H1 (cell line): ENCODE data around the gene GFAP. TPM values are rescaled to one million over a fixed set of nuclear protein-coding genes. Genes with fewer than 3 reads are reported as not detected.

Experiments used
- ASH2L ChIP-seq: fragments of 200-600, 300-600 bp; sonication (generic); IDR thresholded peaks from one replicate; pipeline ENCODE4 v1.7.1; 2017; ENCODE audit warnings: low read length
- BCL11A ChIP-seq, 2 experiments: IDR thresholded peaks; one replicate each; pipeline ENCODE4 v1.6.1; 2011; ENCODE audit warnings: low read depth in 2 of 2, low read length in 2 of 2, mild to moderate bottlenecking in 2 of 2
- CBX5 ChIP-seq: fragments of 300-800, 300-1000 bp; sonication (generic); IDR thresholded peaks from 2 replicates; pipeline ENCODE4 v1.7.1; 2016; ENCODE audit warnings: antibody characterized with exemption, low read length, low read depth
- CHD7 ChIP-seq: fragments of 300-600 bp; sonication (generic); IDR thresholded peaks from 2 replicates; pipeline ENCODE4 v1.7.1; 2012; ENCODE audit warnings: low read length, moderate library complexity, mild to moderate bottlenecking, inconsistent platforms; ENCODE audit not compliant: insufficient replicate concordance
- JUND ChIP-seq: IDR thresholded peaks from 2 replicates; pipeline ENCODE4 v1.6.1; 2011; ENCODE audit warnings: mild to moderate bottlenecking, improper control_type of control experiment, low read length
- NRF1 ChIP-seq: IDR thresholded peaks from 2 replicates; pipeline ENCODE4 v1.6.1; 2011; ENCODE audit warnings: mild to moderate bottlenecking, low read depth, low read length, improper control_type of control experiment
- PHF8 ChIP-seq: fragments of 200-600 bp; sonication (generic); conservative IDR thresholded peaks from 2 replicates; pipeline ENCODE4 v1.7.1; 2012; ENCODE audit warnings: low read depth, mild to moderate bottlenecking, inconsistent platforms, low read length, moderate library complexity
- RXRA ChIP-seq: IDR thresholded peaks from 2 replicates; pipeline ENCODE4 v1.6.1; 2011; ENCODE audit warnings: low read depth, mild to moderate bottlenecking, low read length, moderate library complexity; ENCODE audit not compliant: insufficient read depth
- SIRT6 ChIP-seq: IDR thresholded peaks from one replicate; pipeline ENCODE4 v1.7.1; 2012; ENCODE audit warnings: low read length, inconsistent platforms
- TBP ChIP-seq: IDR thresholded peaks from 2 replicates; pipeline ENCODE4 v1.6.1; 2011; ENCODE audit warnings: low read depth, low read length, improper control_type of control experiment
- TEAD4 ChIP-seq: IDR thresholded peaks from 2 replicates; pipeline ENCODE4 v1.6.1; 2012; ENCODE audit warnings: low read depth, low read length, inconsistent platforms, mixed read lengths
- ZNF274 ChIP-seq: IDR thresholded peaks from 2 replicates; pipeline ENCODE4 v1.7.0; 2012; ENCODE audit warnings: low read length, borderline replicate concordance; ENCODE audit errors: extremely low read depth
- polyA plus RNA-seq, 7 experiments: library from polyadenylated mRNA; depleted of rRNA in 3 of 7; stranded (reverse) in 5 of 7; unstranded in 2 of 7; fragments of >200 nt in 5 of 7; fragments of 200-250 nt in 2 of 7; gene quantifications; 1 replicate in 5 of 7; 2 replicates in 1 of 7; 4 replicates in 1 of 7; pipeline versions ENCODE4 v1.2.1 to v1.2.3, GENCODE V29; 2011 to 2013; ENCODE audit warnings: missing spikeins in 2 of 7, mixed read lengths in 2 of 7
- total RNA-seq: library from RNA; stranded (reverse); fragmentation: NEBNext Ultra II Directional; extraction: Animal tissue kit (Norgen Biotek cat#: 25700); gene quantifications from 2 replicates; pipeline ENCODE4 v1.2.1, GENCODE V29; 2021

GFAP gene
- total and polyA plus RNA-seq, 2 of the 8 experiments (the other 6 are each of a cell fraction or from before 2014, with no cell fraction given) = 1.3 to 1.5 TPM

GRCh38 chr17:44919885-44920564 is 4.7 kb upstream of the GFAP start (continued):
- no peak for TF ChIP-seq CHD7
- TF ChIP-seq JUND = no peak
- no peak for TF ChIP-seq ZNF274
- TF ChIP-seq CBX5 = no peak
- no peak for TF ChIP-seq TEAD4
- TF ChIP-seq NRF1 = no peak
- TF ChIP-seq PHF8 = no peak
- TF ChIP-seq BCL11A (IDR thresholded peaks at IDR 0.05; ENCODE audit: low read depth in 2 of 2, low read length in 2 of 2) = no peak
- TF ChIP-seq TBP = no peak
- TF ChIP-seq ASH2L = no peak
- no peak for TF ChIP-seq RXRA
- no peak for TF ChIP-seq SIRT6
